ENCODE measurements around the gene MAB21L2. TPM values are rescaled to one million over a fixed set of nuclear protein-coding genes. Genes with fewer than 3 reads are reported as not detected.

The MAB21L2 gene
- total and polyA plus RNA-seq, 2 of the 8 experiments (the other 6 are each of a cell fraction or from before 2014, with no cell fraction given): 0.03 TPM; not detected in 1

- TF ChIP-seq CTBP2 (IDR thresholded peaks at IDR 0.05; ENCODE audit: borderline replicate concordance, insufficient read depth, insufficient read length, low read length): no peak
Measured at GRCh38 chr4:150567070-150567469, 14.9 kb upstream of the MAB21L2 start (continued).
